COLO829 (cell line): Measurements from ENCODE around the gene DDIT3.
"Not testable (repeated sequence)": the region's sequence is repeated elsewhere in the genome, so short reads cannot be mapped to it uniquely, and the experiment has no call there.

Source experiments
- DNase-seq: peaks from one replicate; pipeline ENCODE4 v3.0.0; 2012; ENCODE audit warnings: low spot score

The DDIT3 gene

DNA sequence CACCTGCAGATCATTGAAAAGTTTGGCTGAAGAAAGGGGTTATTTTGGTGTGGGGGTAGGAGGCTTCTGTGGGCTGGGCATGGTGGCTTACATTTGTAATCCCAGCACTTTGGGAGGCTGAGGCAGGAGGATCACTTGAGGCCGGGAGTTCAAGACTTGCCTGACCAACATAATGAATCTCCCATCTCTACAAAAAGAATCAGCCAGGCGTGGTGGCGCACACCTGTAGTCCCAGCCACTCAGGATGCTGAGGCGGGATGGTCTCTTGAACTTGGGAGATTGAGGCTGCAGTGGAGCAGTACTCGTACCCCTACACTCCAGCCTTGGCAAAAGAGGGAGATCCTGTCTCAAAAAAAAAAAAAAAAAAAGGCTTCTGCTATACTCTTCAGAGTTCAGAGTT is 7.0 kb downstream of the DDIT3 start:
- DNase-seq, result no peak

DNA sequence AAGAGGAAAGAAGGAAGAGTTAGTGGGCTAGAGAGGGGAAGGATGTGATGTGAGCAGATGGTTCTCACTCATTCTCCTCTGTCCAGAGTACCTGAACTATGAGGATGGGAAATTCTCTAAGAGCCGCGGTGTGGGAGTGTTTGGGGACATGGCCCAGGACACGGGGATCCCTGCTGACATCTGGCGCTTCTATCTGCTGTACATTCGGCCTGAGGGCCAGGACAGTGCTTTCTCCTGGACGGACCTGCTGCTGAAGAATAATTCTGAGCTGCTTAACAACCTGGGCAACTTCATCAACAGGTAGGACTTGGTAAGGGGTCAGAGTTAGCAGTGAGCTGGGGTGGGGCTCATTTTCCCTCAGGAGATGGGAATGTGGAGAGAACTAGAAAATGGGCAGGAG is 7.6 kb downstream of the DDIT3 start:
- no peak for DNase-seq

DNA sequence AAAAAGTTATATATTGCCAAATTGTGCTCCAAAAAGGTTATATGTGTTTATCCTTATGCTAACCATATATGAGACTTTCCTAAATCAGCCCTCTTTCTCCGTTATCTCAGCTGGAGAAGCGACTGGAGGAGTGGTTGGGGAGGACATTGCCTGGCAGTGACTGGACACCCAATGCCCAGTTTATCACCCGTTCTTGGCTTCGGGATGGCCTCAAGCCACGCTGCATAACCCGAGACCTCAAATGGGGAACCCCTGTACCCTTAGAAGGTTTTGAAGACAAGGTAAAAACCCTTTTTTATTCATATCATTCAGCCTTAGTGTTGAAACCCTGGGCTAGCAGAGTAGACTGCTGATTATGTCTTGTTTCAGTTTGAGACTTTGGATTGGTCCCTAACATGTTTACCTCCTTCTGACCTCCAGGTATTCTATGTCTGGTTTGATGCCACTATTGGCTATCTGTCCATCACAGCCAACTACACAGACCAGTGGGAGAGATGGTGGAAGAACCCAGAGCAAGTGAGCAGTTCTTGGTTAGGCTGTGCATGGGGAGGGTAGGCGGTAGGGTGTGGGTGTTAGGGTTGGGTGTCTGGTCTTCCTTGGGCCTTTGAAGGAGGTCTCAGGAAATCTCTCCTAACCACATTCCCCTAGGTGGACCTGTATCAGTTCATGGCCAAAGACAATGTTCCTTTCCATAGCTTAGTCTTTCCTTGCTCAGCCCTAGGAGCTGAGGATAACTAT is 8.6 kb downstream of the DDIT3 start:
- no peak for DNase-seq

DNA sequence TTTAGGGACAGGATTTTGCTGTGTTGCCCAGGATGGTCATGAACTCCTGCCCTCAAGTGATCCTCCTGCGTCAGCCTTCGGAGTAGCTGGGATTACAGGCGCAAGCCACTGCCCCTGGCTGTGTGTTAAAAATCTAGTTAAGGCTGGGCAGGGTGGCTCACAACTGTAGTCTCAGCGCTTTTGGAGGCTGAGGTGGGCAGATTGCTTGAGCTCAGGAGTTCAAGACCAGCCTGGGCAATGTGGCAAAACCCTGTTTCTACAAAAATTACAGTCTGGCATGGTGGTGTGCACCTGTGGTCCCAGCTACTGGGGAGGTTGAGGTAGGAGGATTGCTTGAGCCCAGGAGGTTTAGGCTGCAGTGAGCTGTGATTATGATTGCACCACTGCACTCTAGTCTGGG is 9.2 kb downstream of the DDIT3 start:
- no peak for DNase-seq

DNA sequence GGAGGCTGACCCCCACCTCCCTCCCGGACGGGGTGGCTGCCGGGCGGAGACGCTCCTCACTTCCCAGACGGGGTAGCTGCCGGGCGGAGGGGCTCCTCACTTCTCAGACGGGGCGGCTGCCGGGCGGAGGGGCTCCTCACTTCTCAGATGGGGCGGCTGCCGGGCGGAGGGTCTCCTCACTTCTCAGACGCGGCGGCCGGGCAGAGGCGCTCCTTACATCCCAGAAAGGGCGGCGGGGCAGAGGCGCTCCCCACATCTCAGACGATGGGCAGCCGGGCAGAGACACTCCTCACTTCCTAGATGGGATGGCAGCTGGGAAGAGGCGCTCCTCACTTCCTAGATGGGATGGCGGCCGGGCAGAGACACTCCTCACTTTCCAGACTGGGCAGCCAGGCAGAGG is 12.5 kb downstream of the DDIT3 start:
- not testable (repeated sequence) for DNase-seq

DNA sequence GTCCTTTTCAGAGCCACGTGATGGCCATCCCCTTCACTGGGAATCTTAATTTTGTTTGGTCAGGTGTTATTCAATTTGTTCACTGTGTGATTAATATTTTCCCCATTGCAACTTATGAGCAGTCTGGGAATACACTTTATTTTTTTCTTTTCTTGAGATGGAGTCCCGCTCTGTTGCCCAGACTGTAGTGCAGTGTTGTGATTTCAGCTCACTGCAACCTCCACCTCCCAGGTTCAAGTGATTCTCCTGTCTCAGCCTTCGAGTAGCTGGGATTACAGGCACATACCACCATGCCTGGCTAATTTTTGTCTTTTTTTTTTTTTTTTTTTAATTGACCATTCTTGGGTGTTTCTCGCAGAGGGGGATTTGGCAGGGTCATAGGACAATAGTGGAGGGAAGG is 13.8 kb downstream of the DDIT3 start:
- DNase-seq, result not testable (repeated sequence)

DNA sequence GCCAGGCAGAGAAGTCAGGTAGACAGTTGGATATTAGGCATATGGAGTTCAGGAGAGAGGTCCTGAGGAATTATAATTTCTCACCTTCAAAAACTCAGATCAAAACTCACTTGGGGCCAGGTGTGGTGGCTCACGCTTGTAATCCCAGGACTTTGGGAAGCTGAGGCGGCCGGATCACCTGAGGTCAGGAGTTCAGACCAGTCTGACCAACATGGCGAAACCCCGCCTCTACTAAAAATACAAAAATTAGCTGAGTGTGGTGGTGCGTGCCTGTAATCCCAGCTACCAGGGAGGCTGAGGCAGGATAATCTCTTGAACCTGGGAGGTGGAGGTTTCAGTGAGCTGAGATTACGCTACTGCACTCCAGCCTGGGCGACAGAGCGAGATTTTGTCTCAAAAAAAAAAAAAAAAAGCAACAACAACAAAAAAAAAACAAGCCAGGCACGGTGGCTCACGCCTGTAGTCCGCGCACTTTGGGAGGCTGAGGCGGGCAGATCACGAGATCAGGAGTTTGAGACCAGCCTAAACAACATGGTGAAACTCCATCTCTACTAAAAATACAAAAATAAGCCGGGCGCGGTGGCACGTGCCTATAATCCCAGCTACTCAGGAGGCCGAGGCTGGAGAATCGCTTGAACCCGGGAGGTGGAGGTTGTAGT is 17.9 kb downstream of the DDIT3 start:
- DNase-seq, result not testable (repeated sequence)

DNA sequence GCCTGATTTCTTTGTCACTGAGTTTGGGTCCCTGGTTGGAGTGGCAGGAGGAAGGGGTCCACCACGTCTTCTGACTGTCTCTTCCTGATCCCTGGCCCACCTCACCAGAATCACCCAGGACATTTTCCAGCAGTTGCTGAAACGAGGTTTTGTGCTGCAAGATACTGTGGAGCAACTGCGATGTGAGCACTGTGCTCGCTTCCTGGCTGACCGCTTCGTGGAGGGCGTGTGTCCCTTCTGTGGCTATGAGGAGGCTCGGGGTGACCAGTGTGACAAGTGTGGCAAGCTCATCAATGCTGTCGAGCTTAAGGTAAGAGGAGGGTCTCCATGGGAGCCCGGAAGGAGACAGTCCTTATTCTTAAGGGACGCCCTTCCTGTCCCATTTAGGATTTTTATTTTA is 20.1 kb downstream of the DDIT3 start:
- DNase-seq, result no peak

DNA sequence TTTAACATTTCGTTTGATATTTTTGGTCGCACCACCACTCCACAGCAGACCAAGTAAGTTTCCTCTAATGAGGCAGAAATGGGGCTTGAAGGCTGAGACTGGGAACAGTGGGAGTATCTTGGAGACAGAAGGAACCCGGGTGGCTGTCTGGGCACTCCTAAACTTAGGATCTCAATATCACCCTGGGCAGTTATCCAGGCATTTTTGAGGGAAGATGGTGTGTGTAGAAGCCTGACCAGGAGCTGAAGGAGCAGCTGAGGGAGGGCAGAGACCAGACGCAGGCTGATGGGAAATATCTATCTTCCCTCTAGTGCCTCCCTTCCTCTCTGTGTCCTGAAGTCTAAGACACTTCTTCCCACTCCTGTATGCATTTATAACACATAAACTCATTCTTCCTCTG is 21.7 kb downstream of the DDIT3 start:
- no peak for DNase-seq

DNA sequence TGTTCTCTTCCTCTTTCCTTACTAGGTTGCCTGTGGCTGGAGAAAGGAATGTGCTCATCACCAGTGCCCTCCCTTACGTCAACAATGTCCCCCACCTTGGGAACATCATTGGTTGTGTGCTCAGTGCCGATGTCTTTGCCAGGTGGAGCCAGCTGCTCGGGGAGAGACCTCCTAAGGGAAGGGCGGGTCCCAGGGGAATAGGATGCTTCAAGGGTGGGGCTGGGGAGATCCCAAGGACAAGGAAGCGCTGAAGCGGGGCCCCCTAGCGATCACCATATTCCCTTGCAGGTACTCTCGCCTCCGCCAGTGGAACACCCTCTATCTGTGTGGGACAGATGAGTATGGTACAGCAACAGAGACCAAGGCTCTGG is 22.2 kb downstream of the DDIT3 start:
- no peak for DNase-seq

DNA sequence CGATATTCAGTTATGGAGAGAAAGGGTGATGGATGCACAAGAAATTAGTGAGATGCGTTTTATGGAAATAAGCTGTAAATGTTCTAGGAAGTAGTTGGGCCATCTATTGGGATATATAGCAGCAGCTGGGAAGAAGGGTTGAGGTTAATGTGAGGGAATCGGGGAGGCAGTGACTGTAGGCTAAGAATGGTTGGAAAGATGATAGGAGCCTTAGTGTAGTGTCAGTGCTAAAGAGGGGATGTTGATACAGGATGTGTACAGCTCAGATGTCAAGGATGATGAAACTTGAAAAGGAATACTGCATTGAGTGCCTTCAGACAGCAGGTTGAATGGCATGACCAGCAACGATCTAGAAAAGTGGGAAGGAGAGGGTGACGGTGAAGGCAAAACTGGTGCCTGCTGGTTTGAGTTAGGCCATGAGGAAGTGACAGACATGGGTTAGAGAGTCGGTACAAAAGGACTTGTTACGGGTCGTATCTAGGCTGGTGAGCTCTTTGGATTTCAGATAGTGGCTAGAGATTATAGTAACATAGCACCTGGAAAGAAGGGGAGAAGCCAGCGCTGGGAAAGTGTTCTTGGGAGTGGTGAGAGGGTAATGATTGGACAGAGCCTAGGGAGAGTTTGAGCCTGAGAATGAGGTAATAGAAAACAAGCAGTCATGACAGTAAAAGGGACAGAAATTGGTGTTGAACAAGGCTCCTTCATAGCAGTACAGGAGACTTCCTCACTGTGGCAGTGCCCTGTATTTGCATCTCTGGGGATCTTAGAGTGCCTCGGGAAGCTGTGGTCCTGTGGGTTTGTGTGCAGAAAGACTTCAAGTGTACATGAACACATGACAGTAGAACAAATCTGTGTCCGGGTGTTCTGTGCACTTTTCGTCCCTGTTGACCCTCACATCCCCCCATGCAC is 22.8 kb downstream of the DDIT3 start:
- no peak for DNase-seq

DNA sequence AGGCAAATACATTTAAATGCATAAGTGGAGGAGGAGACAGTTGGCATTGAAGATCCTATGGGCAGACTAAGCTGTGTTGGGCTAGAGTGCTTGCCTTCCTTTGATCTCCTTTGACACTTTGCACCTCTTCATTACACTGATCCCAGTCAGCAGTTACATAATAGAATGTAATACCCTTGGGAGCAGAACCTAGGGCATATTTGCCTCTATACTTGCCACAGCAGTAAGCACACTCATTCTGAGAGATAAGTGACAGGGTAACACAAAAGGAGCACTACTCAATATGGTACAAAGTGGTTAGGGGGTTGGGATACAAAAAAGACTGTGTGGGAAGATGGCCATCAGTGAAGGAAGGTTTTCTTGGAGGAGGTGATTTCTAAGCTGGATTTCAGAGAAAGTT is 23.5 kb downstream of the DDIT3 start:
- DNase-seq, result no peak

DNA sequence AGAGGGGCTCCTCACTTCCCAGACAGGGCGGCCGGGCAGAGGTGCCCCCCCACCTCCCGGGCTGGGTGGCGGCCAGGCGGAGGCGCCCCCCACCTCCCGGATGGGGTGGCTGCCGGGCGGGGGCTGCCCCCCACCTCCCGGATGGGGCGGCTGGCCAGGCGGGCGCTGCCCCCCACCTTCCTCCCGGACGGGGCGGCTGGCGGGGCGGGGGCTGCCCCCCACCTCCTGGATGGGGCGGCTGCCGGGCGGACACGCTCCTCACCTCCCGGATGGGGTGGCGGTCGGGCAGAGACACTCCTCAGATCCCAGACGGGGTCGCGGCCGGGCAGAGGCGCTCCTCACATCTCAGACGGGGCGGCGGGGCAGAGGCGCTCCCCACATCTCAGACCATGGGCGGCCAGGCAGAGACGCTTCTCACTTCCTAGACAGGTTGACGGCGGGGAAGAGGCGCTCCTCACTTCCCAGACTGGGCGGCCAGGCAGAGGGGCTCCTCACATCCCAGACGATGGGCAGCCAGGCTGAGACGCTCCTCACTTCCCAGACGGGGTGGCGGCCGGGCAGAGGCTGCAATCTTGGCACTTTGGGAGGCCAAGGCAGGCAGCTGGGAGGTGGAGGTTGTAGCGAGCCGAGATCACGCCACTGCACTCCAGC is 25.1 kb downstream of the DDIT3 start:
- DNase-seq, result not testable (repeated sequence)

DNA sequence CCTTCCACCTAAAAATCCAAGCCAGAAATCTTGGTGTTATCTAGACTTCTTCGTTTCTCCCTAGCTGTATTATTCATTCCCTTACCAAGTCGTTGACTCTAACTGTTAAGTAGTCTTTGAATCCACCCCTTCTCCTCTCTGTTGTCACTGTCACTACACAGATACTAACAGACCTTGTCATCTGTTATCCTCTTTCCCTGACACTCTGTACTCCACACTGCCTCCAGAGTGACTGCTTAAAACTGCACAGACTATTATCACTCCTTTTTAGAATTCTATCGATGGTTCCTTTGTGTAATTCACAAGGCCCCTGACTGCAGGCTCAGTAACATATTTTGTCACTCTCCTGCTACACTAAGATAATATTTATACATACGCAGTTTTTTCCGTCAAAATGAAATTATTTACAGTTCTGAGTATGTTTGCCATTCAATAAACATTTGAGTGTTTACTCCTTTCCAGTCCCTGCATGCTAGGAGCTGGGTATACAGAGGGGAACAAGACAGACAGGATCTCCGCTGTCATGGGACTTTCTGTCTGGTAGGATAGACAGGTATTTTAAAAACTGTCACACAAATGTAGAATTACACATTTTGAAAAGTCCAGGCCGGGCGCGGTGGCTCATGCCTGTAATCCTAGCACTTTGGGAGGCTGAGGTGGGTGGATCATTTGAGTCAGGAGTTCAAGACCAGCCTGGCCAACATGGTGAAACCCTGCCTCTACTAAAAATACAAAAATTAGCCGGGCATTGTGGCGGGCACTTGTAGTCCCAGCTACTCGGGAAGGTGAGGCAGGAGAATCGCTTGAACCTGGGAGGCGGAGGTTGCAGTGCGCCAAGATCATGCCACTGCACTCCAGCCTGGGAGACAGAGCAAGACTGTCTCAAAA is 28.7 kb downstream of the DDIT3 start:
- no peak for DNase-seq

DNA sequence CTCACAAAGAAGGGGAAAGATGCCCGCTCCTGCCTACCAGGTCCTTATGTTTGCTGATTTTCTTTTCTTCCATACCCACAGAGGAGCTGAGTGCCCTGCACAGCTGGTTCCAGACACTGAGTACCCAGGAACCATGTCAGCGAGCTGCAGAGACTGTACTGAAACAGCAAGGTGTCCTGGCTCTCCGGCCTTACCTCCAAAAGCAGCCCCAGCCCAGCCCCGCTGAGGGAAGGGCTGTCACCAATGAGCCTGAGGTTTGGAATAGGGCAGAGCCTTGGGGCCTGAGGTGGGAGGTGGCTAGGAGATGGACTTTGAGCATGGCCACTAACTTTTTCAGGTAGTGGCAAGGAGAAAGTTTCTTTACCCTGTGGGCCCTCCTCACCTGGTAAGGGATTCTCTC is 30.2 kb downstream of the DDIT3 start:
- DNase-seq, result no peak

DNA sequence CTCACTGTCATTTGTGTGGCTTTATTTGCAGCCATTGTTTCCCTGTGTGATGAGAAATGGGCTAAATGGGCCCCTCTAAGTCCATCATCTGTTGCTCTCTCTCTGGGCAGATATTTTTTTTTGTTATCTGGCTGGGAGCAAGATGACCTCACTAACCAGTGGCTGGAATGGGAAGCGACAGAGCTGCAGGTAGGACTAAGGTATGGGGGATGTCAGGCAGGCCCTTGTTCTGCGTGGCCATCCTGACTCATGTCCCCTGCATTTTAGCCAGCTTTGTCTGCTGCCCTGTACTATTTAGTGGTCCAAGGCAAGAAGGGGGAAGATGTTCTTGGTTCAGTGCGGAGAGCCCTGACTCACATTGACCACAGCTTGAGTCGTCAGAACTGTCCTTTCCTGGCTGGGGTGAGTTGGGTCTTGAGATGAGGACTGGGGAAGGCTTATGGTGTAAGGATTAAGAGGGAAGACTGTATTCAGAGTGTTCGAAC is 31.1 kb downstream of the DDIT3 start:
- no peak for DNase-seq

DNA sequence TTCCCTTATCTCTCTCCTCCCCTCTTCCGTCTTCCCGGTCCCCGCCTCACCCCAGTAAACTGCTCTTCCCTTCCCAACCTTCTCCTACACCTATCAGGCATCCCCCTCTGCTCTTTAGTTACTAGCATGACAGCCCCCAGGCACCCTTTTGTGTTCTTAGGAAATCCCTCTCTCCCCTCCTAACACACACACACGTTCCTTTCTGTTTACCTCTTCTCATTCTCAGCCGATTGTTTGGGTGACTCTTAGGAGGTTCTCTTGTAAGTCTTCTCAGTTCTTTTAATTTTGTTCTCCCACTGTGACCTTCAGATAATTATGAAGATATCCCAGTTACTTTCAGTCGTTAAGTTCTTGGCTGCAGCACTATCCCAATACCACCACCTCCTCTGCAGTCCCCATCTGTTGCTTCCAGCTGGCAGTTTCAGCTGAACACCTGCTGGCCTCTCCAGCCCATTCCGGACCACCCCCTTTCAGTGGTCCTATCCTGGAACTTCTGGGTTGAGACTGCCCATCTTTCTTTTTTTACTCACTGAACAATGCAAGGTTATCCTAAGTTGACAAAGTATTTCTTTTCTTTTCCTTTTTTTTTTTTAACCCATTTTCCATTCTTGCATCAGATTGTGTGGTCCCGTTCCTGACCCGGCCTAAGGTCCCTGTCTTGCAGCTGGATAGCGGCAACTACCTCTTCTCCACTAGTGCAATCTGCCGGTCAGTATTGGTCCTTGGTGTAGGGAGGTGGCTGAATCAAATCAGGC is 31.7 kb downstream of the DDIT3 start:
- DNase-seq, result no peak

DNA sequence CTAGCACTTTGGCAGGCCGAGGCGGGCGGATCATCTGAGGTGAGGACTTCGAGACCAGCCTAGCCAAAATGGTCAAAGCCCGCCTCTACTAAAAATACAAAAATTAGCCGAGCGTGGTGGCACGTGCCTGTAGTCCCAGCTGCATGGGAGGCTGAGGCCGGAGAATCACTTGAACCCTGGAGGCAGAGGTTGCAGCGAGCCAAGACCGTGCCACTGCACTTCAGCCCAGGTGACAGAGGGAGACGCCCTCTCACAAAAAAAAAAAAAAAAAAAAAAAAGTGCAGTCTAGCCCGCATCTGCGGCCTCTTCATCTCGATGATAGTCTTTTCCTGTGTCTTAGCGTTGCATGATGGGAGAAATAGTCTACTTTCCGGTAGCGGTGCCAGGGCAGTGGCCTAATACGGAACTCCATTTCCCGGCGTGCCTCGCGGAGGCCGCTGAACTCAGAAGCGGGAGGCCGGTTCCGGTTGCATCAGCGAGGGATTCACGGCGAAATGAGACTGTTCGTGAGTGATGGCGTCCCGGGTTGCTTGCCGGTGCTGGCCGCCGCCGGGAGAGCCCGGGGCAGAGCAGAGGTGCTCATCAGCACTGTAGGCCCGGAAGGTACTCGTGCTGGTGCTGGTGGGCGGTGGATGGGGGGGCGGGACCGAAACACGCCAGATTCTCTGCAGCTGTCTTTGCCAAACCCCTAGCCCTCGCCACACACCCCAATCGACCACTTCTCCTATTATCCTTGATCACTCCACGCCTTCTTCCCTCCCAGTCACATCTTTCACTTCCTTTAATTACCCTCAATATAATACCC is 32.5 kb downstream of the DDIT3 start, which contains the start of gene MARS1:
TSS of gene MARS1 (plus strand) at position 472 of the 805 bp plus-strand sequence. CDS start at position 495, 23 bp downstream.
- peak; percentile 92 for DNase-seq

DNA sequence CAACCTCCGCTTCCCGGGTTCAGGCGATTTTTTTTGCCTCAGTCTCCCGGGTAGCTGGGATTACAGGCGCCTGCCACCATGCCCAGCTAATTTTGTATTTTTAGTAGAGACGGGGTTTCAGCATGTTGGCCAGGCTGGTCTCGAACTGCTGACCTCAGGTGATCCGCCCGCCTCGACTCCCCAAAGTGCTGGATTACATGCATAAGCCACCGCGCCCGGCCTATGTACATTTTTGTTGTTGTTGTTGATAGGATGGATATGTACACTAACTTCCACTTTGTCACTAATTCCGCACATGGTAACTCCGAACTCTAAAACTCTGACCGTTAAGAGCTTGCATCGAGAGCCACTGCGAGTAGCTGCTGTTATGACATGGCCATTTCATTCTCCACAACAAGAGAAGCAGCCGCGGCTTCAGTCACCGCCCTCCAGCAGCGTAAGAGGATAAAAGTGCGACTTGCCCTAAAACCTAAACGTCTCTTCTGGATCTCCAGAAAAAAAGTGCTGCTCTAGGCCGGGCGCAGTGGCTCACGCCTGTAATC is 33.2 kb downstream of the DDIT3 start:
- no peak for DNase-seq
